ENCODE data around the gene GRIA1. TPM values are rescaled to one million over a fixed set of nuclear protein-coding genes. Genes with fewer than 3 reads are reported as not detected.

Gene GRIA1
- total and polyA plus RNA-seq, 2 donors (not counting 1 experiment from before 2014, with no cell fraction given), result not detected

- WGBS (ENCODE audit: insufficient coverage), result 80% methylated on average over 2 of the region's 3 CpGs
- H3K9me3 Mint-ChIP-seq (ENCODE audit: insufficient read depth), result peaks cover 2% of the 10 kb centered on the region
- intact Hi-C loops (cut with micrococcal nuclease), result no loop called here
Observed at GRCh38 chr5:153460421-153460820, 30.0 kb upstream of the GRIA1 start.

GRCh38 chr5:153461341-153461740, 29.1 kb upstream of the GRIA1 start:
- H3K4me2 ChIP-seq (replicated peaks; ENCODE audit: low read depth, low read length, poor library complexity, severe bottlenecking), result no peak overlapping the region
- intact Hi-C loops (cut with micrococcal nuclease), result no loop called here
- H3K4me3 Mint-ChIP-seq, result no peak overlapping the region
- peaks cover 0 to 6% (median 0%) of the 10 kb centered on the region in 3 donors for H3K9me3 ChIP-seq (ENCODE audit: control extremely low read depth in 1 of 3, control insufficient read depth in 2 of 3, insufficient read depth in 1 of 3, low read length in 2 of 3)
- no peaks in the 10 kb centered on the region for H3K79me2 ChIP-seq (ENCODE audit: control insufficient read depth, insufficient read depth, low read length)
- no peaks in the 10 kb centered on the region for H3K36me3 ChIP-seq (replicated peaks in 1 of 2; ENCODE audit: control extremely low read depth in 1 of 2, control insufficient read depth in 1 of 2, extremely low read depth in 1 of 2, insufficient read depth in 2 of 2, low read length in 1 of 2)
- no CpG with 5 or more reads among the region's 2 CpGs for WGBS (ENCODE audit: insufficient coverage)
- CTCF ChIA-PET, result no interaction called here
- no peak overlapping the region for H3K4me3 ChIP-seq (ENCODE audit: control extremely low read depth in 1 of 5, extremely low read depth in 1 of 5, insufficient read depth in 1 of 5, low read depth in 2 of 5, low read length in 4 of 5)
- ATAC-seq (ENCODE audit: low read depth) (no peak), DNase-seq (no peak)
- no peaks in the 10 kb centered on the region for H3K4me1 ChIP-seq (ENCODE audit: control insufficient read depth in 2 of 2, insufficient read depth in 2 of 2, low read length in 2 of 2)
- no peaks in the 10 kb centered on the region for H3K27me3 Mint-ChIP-seq
- peaks cover 2% of the 10 kb centered on the region for H3K9me3 Mint-ChIP-seq (ENCODE audit: insufficient read depth)
- no peak overlapping the region for H3K27ac ChIP-seq (ENCODE audit: low read length in 2 of 2)
- no peaks in the 10 kb centered on the region for H3K4me1 Mint-ChIP-seq
- no peaks in the 10 kb centered on the region for H4K20me1 ChIP-seq (ENCODE audit: control insufficient read depth, insufficient read depth, low read length, poor library complexity, severe bottlenecking)
- no peak overlapping the region for H3K27ac Mint-ChIP-seq
- POLR2A ChIA-PET, result no interaction called here
- H2AFZ ChIP-seq (ENCODE audit: insufficient read depth, low read depth, low read length, poor library complexity, severe bottlenecking), result no peak overlapping the region
- no peaks in the 10 kb centered on the region for H3K27me3 ChIP-seq (replicated peaks in 1 of 4; ENCODE audit: control extremely low read depth in 1 of 4, control insufficient read depth in 3 of 4, insufficient read depth in 4 of 4, low read length in 3 of 4)
- TF ChIP-seq CTCF (IDR thresholded peaks at IDR 0.05) (no peak), EZH2 (IDR thresholded peaks at IDR 0.05; ENCODE audit: borderline replicate concordance, insufficient read depth, low read depth, low read length, poor library complexity, severe bottlenecking) (no peak)
- H3K9ac ChIP-seq (ENCODE audit: low read length), result no peak overlapping the region

More at GRCh38 chr5:153460421-153460820, 30.0 kb upstream of the GRIA1 start:
- Histone ChIP-seq H3K4me1 (ENCODE audit: control insufficient read depth in 2 of 2, insufficient read depth in 2 of 2, low read length in 2 of 2) (no peaks in the 10 kb centered on the region), H3K27ac (ENCODE audit: low read length in 2 of 2) (no peak overlapping the region), H3K9me3 (ENCODE audit: control extremely low read depth in 1 of 3, control insufficient read depth in 2 of 3, insufficient read depth in 1 of 3, low read length in 2 of 3) (no peaks in the 10 kb centered on the region), H3K36me3 (replicated peaks in 1 of 2; ENCODE audit: control extremely low read depth in 1 of 2, control insufficient read depth in 1 of 2, extremely low read depth in 1 of 2, insufficient read depth in 2 of 2, low read length in 1 of 2) (no peaks in the 10 kb centered on the region), H3K79me2 (ENCODE audit: control insufficient read depth, insufficient read depth, low read length) (no peaks in the 10 kb centered on the region), H2AFZ (ENCODE audit: insufficient read depth, low read depth, low read length, poor library complexity, severe bottlenecking) (no peak overlapping the region), H3K9ac (ENCODE audit: low read length) (no peak overlapping the region), H4K20me1 (ENCODE audit: control insufficient read depth, insufficient read depth, low read length, poor library complexity, severe bottlenecking) (no peaks in the 10 kb centered on the region), H3K27me3 (replicated peaks in 1 of 4; ENCODE audit: control extremely low read depth in 1 of 4, control insufficient read depth in 3 of 4, insufficient read depth in 4 of 4, low read length in 3 of 4) (no peaks in the 10 kb centered on the region), H3K4me3 (ENCODE audit: control extremely low read depth in 1 of 5, extremely low read depth in 1 of 5, insufficient read depth in 1 of 5, low read depth in 2 of 5, low read length in 4 of 5) (no peak overlapping the region), H3K4me2 (replicated peaks; ENCODE audit: low read depth, low read length, poor library complexity, severe bottlenecking) (no peak overlapping the region)
- ChIA-PET CTCF (no interaction called here), POLR2A (no interaction called here)
- Mint-ChIP-seq H3K4me1 (no peaks in the 10 kb centered on the region), H3K27ac (no peak overlapping the region), H3K4me3 (no peak overlapping the region), H3K27me3 (no peaks in the 10 kb centered on the region)
- ATAC-seq (ENCODE audit: low read depth) (no peak), DNase-seq (no peak)
- TF ChIP-seq CTCF (IDR thresholded peaks at IDR 0.05) (no peak), EZH2 (IDR thresholded peaks at IDR 0.05; ENCODE audit: borderline replicate concordance, insufficient read depth, low read depth, low read length, poor library complexity, severe bottlenecking) (no peak)

All from B cell (primary cell).